HepG2 (cell line): ENCODE data around the gene GPR61. TPM values are rescaled to one million over a fixed set of nuclear protein-coding genes. Genes with fewer than 3 reads are reported as not detected.

Experiments used
- HNF1B ChIP-seq: sonication (generic); formaldehyde crosslinking; IDR thresholded peaks from 2 replicates; pipeline ENCODE4 v1.5.1; 2020; ENCODE audit warnings: mild to moderate bottlenecking, moderate library complexity, missing genetic modification reagents
- HNRNPH1 ChIP-seq: fragments of 200-400 bp; formaldehyde crosslinking; optimal IDR thresholded peaks from 2 replicates; pipeline ENCODE3; 2017; ENCODE audit warnings: mild to moderate bottlenecking, low read depth, low read length
- HOXD1 ChIP-seq: sonication (generic); formaldehyde crosslinking; IDR thresholded peaks from 2 replicates; pipeline ENCODE4 v1.5.0; 2020; ENCODE audit warnings: missing genetic modification reagents
- KMT2A ChIP-seq: sonication (generic); formaldehyde crosslinking; IDR thresholded peaks from 2 replicates; pipeline ENCODE4 v1.4.0; 2020; ENCODE audit warnings: missing genetic modification reagents
- SP5 ChIP-seq: IDR thresholded peaks from 2 replicates; pipeline ENCODE4 v1.6.1; 2016; ENCODE audit warnings: low read depth, borderline replicate concordance
- THAP8 ChIP-seq: sonication (generic); formaldehyde crosslinking; IDR thresholded peaks from 2 replicates; pipeline ENCODE4 v1.5.1; 2020; ENCODE audit warnings: missing genetic modification reagents, mild to moderate bottlenecking, borderline replicate concordance
- ZNF205 ChIP-seq: IDR thresholded peaks from 2 replicates; pipeline ENCODE4 v1.6.1; 2018; ENCODE audit warnings: missing biosample characterization, missing genetic modification reagents
- polyA plus RNA-seq, 8 experiments: library from polyadenylated mRNA; depleted of rRNA in 3 of 8; stranded (reverse) in 7 of 8; unstranded in 1 of 8; fragments of >200 nt; fragmentation: Illumina TruSeq in 4 of 8; extraction: Trizol in 4 of 8; gene quantifications; 2 replicates each; pipeline versions ENCODE4 v1.2.1 to v1.2.3, GENCODE V29; 2011 to 2016; ENCODE audit warnings: low read depth in 4 of 8, missing spikeins in 1 of 8, mixed read lengths in 1 of 8; ENCODE audit not compliant: insufficient read depth in 1 of 8
- total RNA-seq, 5 experiments: library from RNA; depleted of rRNA; stranded (reverse); fragments of >200 nt; fragmentation: Illumina TruSeq; extraction: Trizol; gene quantifications; 2 replicates each; pipeline ENCODE4 v1.2.3, GENCODE V29; 2016; ENCODE audit warnings: low read depth in 1 of 5
- TF ChIP-seq, protein P1 (sequence below): sonication (generic); formaldehyde crosslinking; IDR thresholded peaks from 2 replicates; pipeline ENCODE4 v1.9.0; 2021; ENCODE audit warnings: missing genetic modification reagents, borderline replicate concordance
- TF ChIP-seq, protein P2 (sequence below): IDR thresholded peaks from 2 replicates; pipeline ENCODE4 v1.6.1; 2016; ENCODE audit warnings: missing compliant biosample characterization, missing genetic modification reagents, borderline replicate concordance
- TF ChIP-seq, protein P3 (sequence below): sonication (generic); formaldehyde crosslinking; IDR thresholded peaks from 2 replicates; pipeline ENCODE4 v1.5.1; 2020; ENCODE audit warnings: mild to moderate bottlenecking, missing genetic modification reagents, borderline replicate concordance

Gene GPR61
- total and polyA plus RNA-seq, 2 of the 13 experiments (the other 11 are each of a cell fraction or from before 2014, with no cell fraction given), result not detected

DNA sequence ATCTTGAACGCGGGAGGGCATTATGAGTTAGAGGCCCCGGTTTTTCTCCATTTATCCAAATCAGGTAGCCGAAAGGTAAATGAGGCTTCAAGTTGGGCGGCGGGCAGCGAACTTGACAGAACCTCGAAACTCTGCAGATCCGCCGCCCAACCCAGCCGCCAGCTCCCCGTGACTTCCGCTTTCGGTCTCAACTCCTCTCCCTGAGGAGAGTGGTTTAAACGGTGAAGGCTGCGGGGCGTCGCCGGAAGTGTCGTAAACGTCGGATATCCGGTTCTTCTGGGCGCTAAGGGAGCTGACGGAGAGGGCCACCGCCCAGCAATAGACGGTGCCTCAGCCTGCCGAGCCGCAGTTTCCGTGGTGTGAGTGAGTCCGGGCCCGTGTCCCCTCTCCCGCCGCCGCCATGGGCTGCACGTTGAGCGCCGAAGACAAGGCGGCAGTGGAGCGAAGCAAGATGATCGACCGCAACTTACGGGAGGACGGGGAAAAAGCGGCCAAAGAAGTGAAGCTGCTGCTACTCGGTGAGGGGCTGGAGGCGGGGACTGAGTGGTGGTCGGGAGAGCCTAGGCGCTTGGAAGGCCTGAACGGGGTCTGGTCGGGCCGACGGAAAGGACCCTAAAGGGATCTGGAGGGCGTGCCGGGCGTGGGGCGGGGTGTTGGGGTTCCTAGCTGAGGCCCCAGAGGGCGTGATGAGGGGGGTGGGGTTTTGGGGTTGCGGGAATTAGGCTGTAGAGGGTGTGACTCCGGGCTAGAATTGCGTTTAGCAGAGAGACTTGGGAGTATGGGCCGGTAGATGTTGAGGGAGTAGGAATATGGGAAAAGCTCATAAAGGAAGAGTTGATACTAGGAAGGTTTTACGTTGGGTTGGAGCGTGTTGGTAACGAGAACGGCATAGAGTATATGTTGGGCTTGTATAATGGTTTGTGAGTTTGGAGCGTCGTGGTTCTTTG lies 8.9 kb downstream of the GPR61 start, which contains the start of gene GNAI3 (continued):
- TF ChIP-seq, protein P1, sequence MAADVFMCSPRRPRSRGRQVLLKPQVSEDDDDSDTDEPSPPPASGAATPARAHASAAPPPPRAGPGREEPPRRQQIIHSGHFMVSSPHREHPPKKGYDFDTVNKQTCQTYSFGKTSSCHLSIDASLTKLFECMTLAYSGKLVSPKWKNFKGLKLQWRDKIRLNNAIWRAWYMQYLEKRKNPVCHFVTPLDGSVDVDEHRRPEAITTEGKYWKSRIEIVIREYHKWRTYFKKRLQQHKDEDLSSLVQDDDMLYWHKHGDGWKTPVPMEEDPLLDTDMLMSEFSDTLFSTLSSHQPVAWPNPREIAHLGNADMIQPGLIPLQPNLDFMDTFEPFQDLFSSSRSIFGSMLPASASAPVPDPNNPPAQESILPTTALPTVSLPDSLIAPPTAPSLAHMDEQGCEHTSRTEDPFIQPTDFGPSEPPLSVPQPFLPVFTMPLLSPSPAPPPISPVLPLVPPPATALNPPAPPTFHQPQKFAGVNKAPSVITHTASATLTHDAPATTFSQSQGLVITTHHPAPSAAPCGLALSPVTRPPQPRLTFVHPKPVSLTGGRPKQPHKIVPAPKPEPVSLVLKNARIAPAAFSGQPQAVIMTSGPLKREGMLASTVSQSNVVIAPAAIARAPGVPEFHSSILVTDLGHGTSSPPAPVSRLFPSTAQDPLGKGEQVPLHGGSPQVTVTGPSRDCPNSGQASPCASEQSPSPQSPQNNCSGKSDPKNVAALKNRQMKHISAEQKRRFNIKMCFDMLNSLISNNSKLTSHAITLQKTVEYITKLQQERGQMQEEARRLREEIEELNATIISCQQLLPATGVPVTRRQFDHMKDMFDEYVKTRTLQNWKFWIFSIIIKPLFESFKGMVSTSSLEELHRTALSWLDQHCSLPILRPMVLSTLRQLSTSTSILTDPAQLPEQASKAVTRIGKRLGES (CRISPR knock-in tag), result no peak
- TF ChIP-seq HNRNPH1 (no peak), KMT2A (CRISPR knock-in tag) (peak; percentile 95), ZNF205 (CRISPR knock-in tag) (0 out of 2 replicates have a peak, but pooled peaks have one; percentile 23), HOXD1 (CRISPR knock-in tag) (no peak), HNF1B (CRISPR knock-in tag) (peak; percentile 92), THAP8 (CRISPR knock-in tag) (0 out of 2 replicates have a peak, but pooled peaks have one; percentile 33), SP5 (CRISPR knock-in tag) (no peak)
- TF ChIP-seq, protein P2, sequence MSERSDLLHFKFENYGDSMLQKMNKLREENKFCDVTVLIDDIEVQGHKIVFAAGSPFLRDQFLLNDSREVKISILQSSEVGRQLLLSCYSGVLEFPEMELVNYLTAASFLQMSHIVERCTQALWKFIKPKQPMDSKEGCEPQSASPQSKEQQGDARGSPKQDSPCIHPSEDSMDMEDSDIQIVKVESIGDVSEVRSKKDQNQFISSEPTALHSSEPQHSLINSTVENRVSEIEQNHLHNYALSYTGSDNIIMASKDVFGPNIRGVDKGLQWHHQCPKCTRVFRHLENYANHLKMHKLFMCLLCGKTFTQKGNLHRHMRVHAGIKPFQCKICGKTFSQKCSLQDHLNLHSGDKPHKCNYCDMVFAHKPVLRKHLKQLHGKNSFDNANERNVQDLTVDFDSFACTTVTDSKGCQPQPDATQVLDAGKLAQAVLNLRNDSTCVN (CRISPR knock-in tag), result peak; percentile 63; the same call in 1 of the 2 replicates
- TF ChIP-seq, protein P3, sequence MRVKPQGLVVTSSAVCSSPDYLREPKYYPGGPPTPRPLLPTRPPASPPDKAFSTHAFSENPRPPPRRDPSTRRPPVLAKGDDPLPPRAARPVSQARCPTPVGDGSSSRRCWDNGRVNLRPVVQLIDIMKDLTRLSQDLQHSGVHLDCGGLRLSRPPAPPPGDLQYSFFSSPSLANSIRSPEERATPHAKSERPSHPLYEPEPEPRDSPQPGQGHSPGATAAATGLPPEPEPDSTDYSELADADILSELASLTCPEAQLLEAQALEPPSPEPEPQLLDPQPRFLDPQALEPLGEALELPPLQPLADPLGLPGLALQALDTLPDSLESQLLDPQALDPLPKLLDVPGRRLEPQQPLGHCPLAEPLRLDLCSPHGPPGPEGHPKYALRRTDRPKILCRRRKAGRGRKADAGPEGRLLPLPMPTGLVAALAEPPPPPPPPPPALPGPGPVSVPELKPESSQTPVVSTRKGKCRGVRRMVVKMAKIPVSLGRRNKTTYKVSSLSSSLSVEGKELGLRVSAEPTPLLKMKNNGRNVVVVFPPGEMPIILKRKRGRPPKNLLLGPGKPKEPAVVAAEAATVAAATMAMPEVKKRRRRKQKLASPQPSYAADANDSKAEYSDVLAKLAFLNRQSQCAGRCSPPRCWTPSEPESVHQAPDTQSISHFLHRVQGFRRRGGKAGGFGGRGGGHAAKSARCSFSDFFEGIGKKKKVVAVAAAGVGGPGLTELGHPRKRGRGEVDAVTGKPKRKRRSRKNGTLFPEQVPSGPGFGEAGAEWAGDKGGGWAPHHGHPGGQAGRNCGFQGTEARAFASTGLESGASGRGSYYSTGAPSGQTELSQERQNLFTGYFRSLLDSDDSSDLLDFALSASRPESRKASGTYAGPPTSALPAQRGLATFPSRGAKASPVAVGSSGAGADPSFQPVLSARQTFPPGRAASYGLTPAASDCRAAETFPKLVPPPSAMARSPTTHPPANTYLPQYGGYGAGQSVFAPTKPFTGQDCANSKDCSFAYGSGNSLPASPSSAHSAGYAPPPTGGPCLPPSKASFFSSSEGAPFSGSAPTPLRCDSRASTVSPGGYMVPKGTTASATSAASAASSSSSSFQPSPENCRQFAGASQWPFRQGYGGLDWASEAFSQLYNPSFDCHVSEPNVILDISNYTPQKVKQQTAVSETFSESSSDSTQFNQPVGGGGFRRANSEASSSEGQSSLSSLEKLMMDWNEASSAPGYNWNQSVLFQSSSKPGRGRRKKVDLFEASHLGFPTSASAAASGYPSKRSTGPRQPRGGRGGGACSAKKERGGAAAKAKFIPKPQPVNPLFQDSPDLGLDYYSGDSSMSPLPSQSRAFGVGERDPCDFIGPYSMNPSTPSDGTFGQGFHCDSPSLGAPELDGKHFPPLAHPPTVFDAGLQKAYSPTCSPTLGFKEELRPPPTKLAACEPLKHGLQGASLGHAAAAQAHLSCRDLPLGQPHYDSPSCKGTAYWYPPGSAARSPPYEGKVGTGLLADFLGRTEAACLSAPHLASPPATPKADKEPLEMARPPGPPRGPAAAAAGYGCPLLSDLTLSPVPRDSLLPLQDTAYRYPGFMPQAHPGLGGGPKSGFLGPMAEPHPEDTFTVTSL (CRISPR knock-in tag), result 0 out of 2 replicates have a peak, but pooled peaks have one; percentile 50
